Activated CD8-positive, alpha-beta memory T cell treated with anti-CD3 and anti-CD28 coated beads, Interleukin-2, amount 50 U/mL, for 4 hours (primary cell): Measurements from ENCODE around the gene ARHGEF4.

Experiments used
- DNase-seq: peaks from one replicate; pipeline ENCODE4 v3.0.0-alpha.2; 2020

ARHGEF4 gene

DNA sequence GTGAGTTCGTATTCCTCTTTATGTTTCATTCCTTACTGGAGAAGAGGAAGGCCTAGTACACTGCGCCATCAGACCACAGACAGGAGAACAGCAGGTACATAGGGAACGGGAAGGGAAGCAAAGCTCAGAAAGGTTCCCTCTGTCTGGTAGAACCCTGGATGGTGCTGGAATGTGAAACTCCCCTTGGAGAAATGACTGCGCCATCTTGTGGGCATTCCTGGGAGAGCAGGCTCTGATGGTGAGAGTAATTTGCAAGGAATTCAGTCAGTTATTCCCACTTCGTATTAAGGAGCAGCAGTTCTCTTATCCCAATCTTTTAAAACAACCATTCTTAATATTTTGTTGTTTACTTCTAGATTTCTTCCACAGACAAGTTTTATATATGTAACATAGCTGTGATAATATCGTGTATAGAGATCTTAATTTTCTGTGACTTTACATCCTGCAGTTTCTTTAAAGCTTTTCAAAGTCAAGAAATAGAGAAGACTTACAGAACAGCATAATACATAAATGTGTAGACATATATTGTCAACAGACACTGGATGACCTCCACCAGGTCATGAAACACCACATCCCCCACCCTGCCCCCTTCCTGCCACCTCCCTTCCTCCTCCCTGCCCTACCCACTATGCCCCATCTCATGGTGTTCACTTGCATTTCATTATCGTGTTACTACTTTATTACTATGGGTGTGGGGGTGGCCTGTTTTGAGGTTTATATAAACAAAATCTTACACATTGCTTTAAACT lies 83.9 kb downstream of the ARHGEF4 start:
- peak; percentile 53 for DNase-seq

DNA sequence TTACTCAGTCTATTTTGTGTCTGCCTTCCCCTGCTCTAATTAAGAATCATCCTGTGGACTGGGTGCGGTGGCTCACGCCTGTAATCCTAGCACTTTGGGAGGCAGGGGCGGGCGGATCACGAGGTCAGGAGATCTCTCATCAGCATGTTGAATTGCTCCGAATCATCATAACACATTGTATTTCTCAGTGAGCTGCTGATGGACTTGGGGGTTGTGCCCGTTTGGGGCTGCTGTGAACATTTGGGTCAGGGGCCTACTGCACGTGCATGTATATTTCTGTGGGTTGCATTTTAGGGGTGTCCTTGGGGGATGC lies 84.4 kb downstream of the ARHGEF4 start:
- DNase-seq: no peak

DNA sequence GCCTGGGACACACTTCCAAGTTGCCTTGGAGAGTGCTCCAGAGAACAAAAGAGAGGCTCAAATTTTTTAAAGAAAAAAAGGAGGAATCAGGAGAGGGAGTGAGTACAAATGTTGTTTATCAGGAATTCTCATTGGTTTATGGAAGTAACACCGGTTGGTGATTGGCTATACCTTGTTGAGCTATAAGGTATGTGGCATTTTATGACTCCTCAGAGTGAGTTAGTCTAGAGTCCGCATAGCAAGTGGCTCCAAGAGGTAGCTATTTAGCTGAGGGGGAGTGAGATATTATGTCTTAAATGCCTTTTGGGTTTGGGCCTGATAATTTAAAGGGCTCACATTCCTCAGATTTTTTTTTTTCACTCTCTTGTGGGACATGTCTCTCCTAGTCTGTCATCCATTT lies 85.7 kb downstream of the ARHGEF4 start:
- DNase-seq: no peak

DNA sequence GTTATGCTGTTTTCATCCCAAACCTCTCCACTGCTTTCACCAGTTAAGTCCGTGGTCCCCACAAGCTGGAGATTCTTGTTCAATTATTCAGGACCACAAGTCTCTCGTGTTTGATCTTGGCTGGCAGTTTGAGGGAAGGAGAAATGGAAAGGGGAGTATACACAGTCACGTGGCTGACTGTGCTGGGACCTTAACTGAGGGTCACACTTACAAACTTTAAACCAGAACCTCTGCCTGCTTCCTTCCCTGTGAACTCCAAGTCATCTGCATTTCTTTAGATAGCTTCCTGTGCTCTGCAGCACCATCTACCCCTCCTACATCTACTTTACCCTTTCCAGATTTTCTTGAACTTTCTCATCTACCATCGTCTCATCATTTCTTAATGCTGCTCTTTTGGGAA lies 91.7 kb downstream of the ARHGEF4 start:
- no peak for DNase-seq

GRCh38 chr2:130930740-130931659 lies 94.3 kb downstream of the ARHGEF4 start:
- no peak for DNase-seq

- DNase-seq: no peak
These were observed 96.8 kb downstream of the ARHGEF4 start for GRCh38 chr2:130933501-130933900.

DNA sequence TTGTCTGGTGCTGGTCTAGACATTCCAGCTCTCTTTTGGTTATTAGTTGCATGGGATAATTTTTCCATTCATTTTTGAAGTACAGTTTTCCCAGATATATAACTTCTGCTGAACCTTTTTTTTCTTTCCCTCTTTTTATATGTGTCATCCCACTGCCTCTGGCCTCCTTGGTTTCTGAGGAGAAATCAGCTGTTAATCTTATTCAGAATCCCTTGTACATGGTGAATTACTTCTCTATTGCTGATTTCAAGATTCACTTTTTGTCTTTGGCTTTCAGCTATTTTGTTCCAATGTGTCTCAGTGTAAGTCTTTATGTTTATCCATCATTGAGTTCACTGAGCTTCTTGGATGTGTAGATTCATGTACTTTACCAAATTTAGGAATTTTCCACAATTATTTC lies 99.7 kb downstream of the ARHGEF4 start:
- no peak for DNase-seq

GRCh38 chr2:130947967-130948366 lies 111.3 kb downstream of the ARHGEF4 start:
- DNase-seq: no peak

GRCh38 chr2:130949954-130950353 lies 113.2 kb downstream of the ARHGEF4 start:
- no peak for DNase-seq

GRCh38 chr2:130951018-130951417 lies 114.3 kb downstream of the ARHGEF4 start:
- no peak for DNase-seq

GRCh38 chr2:130954873-130955272 lies 118.2 kb downstream of the ARHGEF4 start:
- DNase-seq: no peak

DNA sequence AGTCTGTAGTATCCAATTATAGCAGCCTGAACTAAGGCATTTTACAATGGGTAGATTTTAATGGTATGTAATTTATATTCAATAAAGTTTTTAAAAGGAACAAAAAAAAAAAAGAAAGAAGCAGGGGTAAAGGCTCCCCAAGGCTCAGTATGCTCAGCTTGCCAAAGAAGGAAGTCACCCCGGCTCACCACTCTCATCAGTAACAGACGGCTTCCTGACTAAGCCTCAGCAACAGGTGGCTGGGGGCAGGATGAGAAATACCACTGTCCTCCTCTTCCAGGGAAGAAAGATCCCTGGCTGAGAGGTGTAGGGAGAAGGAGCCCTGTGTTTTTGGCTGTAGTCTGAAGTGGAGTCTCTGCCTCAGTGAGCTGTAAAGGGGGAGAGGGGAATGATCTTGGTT lies 121.2 kb downstream of the ARHGEF4 start:
- no peak for DNase-seq

DNA sequence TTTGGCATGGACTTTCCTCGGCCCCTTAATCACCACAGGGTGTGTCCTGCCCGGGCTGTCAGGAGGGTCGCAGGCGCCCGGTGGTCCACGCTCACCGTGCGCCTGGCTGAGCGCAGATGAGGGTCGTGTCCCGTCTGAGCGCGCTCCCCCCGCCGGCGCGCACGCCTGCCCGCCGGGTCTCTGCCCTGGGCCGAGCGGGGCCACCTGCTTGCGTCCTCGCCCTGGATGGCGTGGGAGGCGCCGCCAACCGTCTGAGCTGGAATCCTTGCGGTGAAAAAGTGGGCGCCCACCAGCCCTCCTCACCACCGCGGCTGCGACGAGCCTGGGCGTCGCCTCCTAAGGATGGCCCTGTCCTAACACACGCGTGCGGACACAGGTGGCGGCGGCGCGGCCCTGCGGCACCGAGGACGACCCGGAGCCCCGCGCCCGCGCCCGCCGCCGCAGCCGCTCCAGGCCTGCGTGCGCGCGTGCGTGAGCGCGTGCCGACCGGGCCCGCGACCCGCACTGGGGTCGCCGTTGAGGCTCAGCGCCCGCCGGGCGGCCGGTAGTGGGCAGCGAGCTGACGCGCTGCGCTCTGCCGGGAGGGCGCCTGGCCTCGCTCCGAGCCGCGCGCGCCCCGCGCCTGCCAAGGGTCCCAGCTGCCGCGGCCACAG lies 126.6 kb downstream of the ARHGEF4 start:
- no peak for DNase-seq

- no peak for DNase-seq
These were observed 127.4 kb downstream of the ARHGEF4 start for GRCh38 chr2:130963849-130964793.

- DNase-seq: no peak
These were observed 128.2 kb downstream of the ARHGEF4 start for GRCh38 chr2:130964931-130965330.

DNA sequence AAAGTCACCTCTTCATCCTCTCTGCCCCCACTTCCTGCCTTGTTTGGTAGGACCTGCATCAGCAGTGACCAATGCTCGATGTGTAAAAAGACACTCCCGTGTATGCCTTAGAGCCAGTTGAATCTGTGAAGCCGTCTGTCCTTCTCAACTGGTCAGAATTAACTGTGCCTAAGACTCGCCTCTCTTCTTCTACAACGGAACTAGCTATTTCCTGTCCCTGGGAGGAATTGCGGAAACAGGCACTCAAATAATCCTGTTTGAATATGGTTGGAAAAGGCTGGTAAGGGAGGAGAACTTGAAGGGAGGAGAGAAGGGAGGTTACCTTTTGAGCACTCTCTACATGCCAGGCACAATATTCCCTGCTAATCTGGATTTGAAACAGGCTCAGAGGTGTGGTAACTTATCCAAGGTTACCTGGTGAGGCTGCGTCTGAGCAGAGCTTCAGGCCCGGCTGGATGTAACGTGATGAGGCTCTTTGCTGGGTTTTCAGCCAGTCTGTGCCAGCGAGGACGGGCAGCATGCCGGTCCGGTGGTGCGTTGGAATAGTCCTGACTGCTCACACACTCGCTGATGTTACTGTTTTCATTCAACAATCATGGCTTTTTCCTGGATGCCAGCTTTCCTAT lies 129.5 kb downstream of the ARHGEF4 start:
- no peak for DNase-seq

DNA sequence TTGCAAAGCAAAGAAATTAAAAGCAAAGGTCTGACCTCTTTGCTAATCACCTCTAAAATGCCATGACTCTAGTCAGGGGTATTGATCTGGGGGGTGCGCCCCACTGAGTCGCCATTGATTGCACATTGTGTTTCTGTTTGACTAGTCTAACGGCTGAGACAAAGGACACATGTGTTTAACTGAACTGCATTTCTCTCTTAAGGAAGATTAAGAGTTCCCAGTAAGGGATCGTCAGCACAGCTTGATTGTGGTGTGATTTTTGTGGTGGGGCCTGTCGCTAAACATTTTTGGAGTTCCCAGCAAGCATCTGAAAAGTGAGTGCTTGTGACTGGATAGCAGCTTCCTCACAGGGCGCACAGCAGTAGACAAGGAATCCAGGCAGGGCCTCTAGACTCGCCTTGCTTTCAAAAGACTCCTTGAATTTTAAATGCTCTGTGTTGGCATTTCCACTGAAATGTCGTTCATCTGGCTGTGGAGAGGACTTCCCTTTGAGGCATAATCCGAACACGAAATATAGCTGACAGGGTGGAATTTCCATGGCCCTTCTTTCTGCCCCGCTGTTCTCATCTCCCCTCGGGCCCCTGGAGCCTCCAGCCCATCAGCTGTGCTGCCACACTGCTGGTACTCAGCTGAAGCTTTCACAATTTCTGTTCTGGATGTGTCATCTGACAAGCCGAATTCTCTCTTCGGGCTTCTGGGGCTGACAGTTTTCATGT lies 130.2 kb downstream of the ARHGEF4 start:
- no peak for DNase-seq

GRCh38 chr2:130972410-130972809 lies 135.7 kb downstream of the ARHGEF4 start:
- DNase-seq: no peak

GRCh38 chr2:130975729-130976128 lies 139.0 kb downstream of the ARHGEF4 start:
- no peak for DNase-seq

GRCh38 chr2:130976591-130977237 lies 140.0 kb downstream of the ARHGEF4 start:
- DNase-seq: no peak
